HFF-Myc (cell line): ENCODE data around the gene IL36A.

Experiments
- DNase-seq: peaks from one replicate; pipeline ENCODE4 v3.0.0-alpha.2; 2011; ENCODE audit warnings: low read depth; ENCODE audit errors: extremely low read depth
- H3K4me3 ChIP-seq: replicated peaks from 2 replicates; pipeline ENCODE4 v1.5.1; 2011; ENCODE audit warnings: low read depth, mild to moderate bottlenecking, control low read depth, low read length
- CTCF ChIP-seq: IDR thresholded peaks from 2 replicates; pipeline ENCODE4 v1.5.1; 2012; ENCODE audit warnings: mild to moderate bottlenecking, low read depth, low read length, control low read depth; ENCODE audit errors: missing control alignments

IL36A gene

DNA sequence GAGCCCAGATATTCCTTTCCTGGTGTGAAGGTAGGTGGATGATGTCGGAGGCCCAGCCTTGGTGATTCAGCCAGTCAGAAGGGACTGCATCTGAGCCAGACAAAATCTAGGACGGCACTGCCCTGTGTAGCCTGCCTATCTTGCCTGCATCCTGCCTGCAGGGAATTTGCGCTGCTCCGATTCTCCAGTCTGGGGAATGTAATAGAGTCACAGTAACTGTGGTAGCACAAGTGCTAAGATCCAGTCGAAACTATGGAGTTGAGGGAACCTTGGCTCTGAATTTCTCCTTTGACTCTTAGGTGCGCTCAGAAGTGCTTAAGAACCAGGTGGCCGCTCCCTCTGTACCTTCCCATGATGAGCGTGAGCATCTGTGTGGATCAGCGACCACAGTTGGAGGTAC lies 31.5 kb downstream of the IL36A start:
- DNase-seq = no peak
- no peak for TF ChIP-seq CTCF
- no peak overlapping the region for H3K4me3 ChIP-seq

DNA sequence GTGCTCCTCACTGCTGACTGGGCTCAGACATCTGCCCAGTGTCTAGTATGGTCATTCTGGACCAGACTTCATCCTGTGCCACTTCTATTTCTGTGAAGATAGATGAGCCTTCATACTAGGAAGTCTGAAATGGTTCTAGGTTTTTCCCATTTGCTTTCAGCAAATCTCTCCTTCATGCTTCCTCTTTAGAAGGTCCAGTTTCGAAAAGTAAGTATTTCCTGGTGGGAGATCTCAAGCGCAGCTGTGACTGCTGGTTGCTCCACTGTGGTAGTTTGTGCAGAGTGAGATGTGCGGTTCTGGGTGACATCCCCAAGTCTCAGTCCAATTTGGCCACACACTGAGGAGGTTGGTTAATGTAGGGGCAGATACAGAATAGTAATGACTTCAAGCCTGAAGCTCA lies 33.0 kb downstream of the IL36A start:
- TF ChIP-seq CTCF = no peak
- DNase-seq = no peak
- H3K4me3 ChIP-seq = no peak overlapping the region

GRCh38 chr2:113039158-113039557 lies 33.9 kb downstream of the IL36A start:
- TF ChIP-seq CTCF = no peak
- H3K4me3 ChIP-seq = no peak overlapping the region
- no peak for DNase-seq

DNA sequence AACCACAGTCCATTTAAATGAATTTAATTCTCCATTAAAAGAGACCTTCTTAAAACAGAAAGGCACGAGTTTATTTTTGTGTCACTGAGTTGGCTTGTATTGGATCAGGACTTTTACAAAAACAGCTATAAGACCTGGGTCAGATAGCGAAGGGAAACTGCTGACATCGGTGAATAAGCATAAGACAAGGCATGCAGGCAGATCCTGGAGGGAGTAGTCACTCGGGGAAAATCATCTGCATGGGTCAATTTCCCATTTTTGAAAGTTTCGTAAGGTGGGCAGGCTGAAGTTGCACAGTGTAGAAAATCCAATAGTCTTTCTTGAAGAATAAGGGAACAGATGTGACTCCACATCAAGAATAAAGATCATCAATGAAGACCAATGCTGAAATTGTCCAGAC lies 34.5 kb downstream of the IL36A start:
- no peak overlapping the region for H3K4me3 ChIP-seq
- no peak for TF ChIP-seq CTCF
- DNase-seq = no peak

DNA sequence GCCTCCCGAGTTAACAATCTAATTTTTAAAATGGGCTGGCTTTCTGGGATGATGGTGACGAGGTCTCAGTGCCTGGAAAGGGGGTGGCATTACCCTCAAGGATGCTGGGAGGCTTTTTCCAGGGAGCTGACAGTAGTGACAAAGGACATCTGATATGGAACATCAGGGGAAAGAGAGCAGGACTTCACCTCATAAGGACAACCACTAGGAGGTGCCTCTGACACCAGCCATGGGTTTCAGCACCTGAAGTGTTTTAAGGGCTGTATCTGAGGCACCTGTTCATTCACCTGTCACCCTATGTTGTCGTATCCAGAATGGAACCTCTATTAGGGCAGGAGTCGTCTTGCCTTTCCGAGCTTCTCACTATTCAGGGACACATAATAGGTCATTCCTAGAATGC lies 36.6 kb downstream of the IL36A start:
- no peak for DNase-seq

DNA sequence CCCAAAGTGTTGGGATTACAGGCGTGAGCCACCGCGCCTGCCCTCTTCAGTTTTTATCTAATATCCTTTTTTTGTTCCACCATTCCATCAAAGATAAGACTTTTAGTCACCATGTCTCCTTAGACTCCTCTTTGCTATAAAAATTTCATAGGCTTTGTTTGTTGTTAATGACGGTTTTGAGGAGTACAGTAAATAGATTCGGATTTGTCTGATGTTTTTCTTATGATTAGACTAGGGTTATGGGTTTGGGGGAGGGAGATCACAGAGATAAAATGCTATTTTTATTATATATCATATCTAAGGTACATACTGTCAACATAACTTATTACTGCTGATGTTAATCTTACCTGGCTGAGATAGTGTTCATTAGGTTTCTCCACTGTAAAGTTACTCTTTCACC lies 41.2 kb downstream of the IL36A start:
- H3K4me3 ChIP-seq = no peak overlapping the region
- DNase-seq = no peak
- no peak for TF ChIP-seq CTCF

More for the DNA sequence above, 36.6 kb downstream of the IL36A start:
- no peak overlapping the region for H3K4me3 ChIP-seq
- TF ChIP-seq CTCF = no peak
